Ovary (tissue), 3 donors: Measurements from ENCODE around the gene SLC4A8.

ENCODE experiments used
- EP300 ChIP-seq: sonication (generic); formaldehyde crosslinking; IDR thresholded peaks from one replicate; pipeline ENCODE4 v1.6.1; 2017; ENCODE audit warnings: antibody characterized with exemption
- TF ChIP-seq, protein P1 (sequence below), 3 donors: fragments of 450-650 bp in 2 of 3; fragments of 200-600 bp in 1 of 3; IDR thresholded peaks; one replicate each; pipeline versions ENCODE4 v1.5.1 to v1.8.0; 2016 to 2022; ENCODE audit warnings: antibody characterized with exemption in 3 of 3, mild to moderate bottlenecking in 1 of 3
- donor health status: DM: no; HTN: no; CAD: no.

- TF ChIP-seq, protein P1, sequence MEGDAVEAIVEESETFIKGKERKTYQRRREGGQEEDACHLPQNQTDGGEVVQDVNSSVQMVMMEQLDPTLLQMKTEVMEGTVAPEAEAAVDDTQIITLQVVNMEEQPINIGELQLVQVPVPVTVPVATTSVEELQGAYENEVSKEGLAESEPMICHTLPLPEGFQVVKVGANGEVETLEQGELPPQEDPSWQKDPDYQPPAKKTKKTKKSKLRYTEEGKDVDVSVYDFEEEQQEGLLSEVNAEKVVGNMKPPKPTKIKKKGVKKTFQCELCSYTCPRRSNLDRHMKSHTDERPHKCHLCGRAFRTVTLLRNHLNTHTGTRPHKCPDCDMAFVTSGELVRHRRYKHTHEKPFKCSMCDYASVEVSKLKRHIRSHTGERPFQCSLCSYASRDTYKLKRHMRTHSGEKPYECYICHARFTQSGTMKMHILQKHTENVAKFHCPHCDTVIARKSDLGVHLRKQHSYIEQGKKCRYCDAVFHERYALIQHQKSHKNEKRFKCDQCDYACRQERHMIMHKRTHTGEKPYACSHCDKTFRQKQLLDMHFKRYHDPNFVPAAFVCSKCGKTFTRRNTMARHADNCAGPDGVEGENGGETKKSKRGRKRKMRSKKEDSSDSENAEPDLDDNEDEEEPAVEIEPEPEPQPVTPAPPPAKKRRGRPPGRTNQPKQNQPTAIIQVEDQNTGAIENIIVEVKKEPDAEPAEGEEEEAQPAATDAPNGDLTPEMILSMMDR (IDR thresholded peaks at IDR 0.05) = no peak
- TF ChIP-seq EP300 = no peak
These were observed 17.8 kb upstream of the SLC4A8 start for GRCh38 chr12:51406859-51407258.
